ENCODE measurements around the gene C11orf91. TPM values are rescaled to one million over a fixed set of nuclear protein-coding genes. Genes with fewer than 3 reads are reported as not detected.
A peak's percentile ranks its signal among the peaks of the same experiment; 100 is the strongest.

Gene C11orf91
- total RNA-seq, 6 experiments from 2014 or later = not detected

DNA sequence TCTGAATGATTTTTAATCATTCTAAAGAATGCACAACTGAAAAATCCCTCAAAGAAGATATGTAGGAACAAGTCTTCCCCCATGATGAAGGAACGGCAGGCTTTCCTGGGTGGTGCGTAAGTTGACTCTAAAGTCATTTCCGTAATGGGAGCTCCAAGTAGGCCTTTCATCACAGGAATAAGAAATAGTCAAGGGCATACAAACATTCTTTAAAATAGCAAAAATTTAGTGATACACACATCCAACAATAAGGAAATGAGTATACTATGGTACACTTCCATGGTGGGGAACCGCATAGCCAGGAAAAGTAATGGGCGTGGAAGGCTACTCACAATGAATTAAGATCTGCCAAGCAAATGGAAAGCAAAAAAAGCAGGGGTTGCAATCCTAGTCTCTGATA, 24.9 kb upstream of the C11orf91 start:
- no peaks in the 10 kb centered on the region for H3K27me3 ChIP-seq
- H3K27ac ChIP-seq = peak overlapping the region in 1 of 3 donors; percentile 58
- ATAC-seq (no peak), DNase-seq (no peak)
- 73% methylated on average over 5 of the region's 5 CpGs for WGBS (ENCODE audit: insufficient coverage, low coverage, low lambda C conversion rate, missing lambda C conversion rate)
- peaks cover 0 to 11% (median 0%) of the 10 kb centered on the region in 4 donors for H3K4me1 ChIP-seq
- intact Hi-C loops (cut with DNase I) = no loop called here
- TF ChIP-seq, protein P1, sequence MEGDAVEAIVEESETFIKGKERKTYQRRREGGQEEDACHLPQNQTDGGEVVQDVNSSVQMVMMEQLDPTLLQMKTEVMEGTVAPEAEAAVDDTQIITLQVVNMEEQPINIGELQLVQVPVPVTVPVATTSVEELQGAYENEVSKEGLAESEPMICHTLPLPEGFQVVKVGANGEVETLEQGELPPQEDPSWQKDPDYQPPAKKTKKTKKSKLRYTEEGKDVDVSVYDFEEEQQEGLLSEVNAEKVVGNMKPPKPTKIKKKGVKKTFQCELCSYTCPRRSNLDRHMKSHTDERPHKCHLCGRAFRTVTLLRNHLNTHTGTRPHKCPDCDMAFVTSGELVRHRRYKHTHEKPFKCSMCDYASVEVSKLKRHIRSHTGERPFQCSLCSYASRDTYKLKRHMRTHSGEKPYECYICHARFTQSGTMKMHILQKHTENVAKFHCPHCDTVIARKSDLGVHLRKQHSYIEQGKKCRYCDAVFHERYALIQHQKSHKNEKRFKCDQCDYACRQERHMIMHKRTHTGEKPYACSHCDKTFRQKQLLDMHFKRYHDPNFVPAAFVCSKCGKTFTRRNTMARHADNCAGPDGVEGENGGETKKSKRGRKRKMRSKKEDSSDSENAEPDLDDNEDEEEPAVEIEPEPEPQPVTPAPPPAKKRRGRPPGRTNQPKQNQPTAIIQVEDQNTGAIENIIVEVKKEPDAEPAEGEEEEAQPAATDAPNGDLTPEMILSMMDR (IDR thresholded peaks at IDR 0.05) = no peak
- no peak for TF ChIP-seq POLR2A (IDR thresholded peaks at IDR 0.05)
- no peaks in the 10 kb centered on the region for H3K9me3 ChIP-seq
- H3K36me3 ChIP-seq = peaks cover 0 to 7% (median 0%) of the 10 kb centered on the region in 4 donors
- no peak overlapping the region for H3K4me3 ChIP-seq

DNA sequence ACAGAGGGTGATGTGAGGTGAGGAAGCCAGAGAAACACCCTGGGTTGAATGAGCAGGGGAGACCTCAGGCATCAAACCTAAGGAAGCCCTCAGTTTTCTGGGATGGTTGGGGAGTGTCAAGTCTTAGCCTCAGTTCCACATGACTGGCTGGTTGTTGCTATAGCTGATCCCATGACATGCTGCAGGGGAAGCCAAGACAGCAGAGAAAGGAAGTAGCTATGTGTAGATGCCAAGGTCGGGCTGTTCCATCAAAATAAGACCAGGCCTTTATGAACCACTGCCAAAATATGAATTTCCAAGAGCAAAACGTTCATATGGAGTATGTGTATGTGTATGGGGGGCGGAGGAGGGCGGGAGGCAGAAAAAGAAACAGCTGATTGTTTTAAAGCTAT, 24.0 kb upstream of the C11orf91 start:
- peaks cover 0 to 11% (median 0%) of the 10 kb centered on the region in 4 donors for H3K4me1 ChIP-seq

DNA sequence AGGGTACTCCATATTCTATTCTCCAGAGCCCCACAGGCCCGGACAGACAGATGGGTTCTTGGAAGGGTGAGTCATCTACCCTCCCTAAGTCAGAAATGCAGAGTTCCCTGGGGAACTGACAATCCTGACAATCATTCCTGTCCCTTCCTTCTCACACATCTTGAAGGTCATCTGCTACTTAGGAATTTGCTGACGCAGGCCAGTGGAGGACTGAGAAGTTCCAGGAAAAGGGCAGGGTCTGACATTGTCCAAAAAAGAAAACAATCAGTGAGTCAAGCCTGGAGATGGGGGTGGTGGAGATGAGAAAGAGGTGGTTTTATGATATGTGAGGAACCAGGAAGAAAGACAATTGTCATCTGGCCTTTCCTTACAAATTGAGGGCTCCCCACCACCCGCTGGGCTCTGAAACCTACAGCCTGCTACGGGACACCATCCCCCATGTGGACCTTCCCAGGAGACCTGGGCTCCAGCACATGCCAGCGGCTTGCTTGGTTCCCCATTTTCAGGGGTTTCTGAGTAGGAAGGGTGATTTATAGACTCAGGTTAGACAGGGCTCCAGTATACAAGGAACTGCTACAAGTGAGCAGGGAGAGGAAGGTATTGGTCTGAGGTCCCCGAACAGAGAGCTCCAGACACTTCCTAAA, 22.7 kb upstream of the C11orf91 start:
- peaks cover 0 to 11% (median 0%) of the 10 kb centered on the region in 4 donors for H3K4me1 ChIP-seq
- ATAC-seq (peak; percentile 46 to 73 (median 54)), DNase-seq (no peak)
- H3K27ac ChIP-seq = peak overlapping the region; percentile 47 to 71 (median 58)
- WGBS (ENCODE audit: insufficient coverage, low coverage, low lambda C conversion rate, missing lambda C conversion rate) = 67% methylated on average over 4 of the region's 6 CpGs
- H3K4me3 ChIP-seq = no peak overlapping the region
- no peaks in the 10 kb centered on the region for H3K9me3 ChIP-seq
- TF ChIP-seq POLR2A (IDR thresholded peaks at IDR 0.05) = no peak
- TF ChIP-seq, protein P1 (IDR thresholded peaks at IDR 0.05) = no peak
- no peaks in the 10 kb centered on the region for H3K27me3 ChIP-seq
- intact Hi-C loops (cut with DNase I) = no loop called here
- peaks cover 0 to 19% (median 0%) of the 10 kb centered on the region in 4 donors for H3K36me3 ChIP-seq

More for the DNA sequence above, 24.0 kb upstream of the C11orf91 start:
- intact Hi-C loops (cut with DNase I) = no loop called here
- ATAC-seq = peak; percentile 64 to 77 (median 72)
- H3K9me3 ChIP-seq = no peaks in the 10 kb centered on the region
- no peaks in the 10 kb centered on the region for H3K27me3 ChIP-seq
- peaks cover 0 to 16% (median 0%) of the 10 kb centered on the region in 4 donors for H3K36me3 ChIP-seq
- no peak overlapping the region for H3K4me3 ChIP-seq
- TF ChIP-seq, protein P1 (IDR thresholded peaks at IDR 0.05) = no peak
- no peak for TF ChIP-seq POLR2A (IDR thresholded peaks at IDR 0.05)
- WGBS (ENCODE audit: insufficient coverage, low coverage, low lambda C conversion rate, missing lambda C conversion rate) = 59% methylated on average over 4 of the region's 4 CpGs
- no peak for DNase-seq
- peak overlapping the region; percentile 47 to 71 (median 58) for H3K27ac ChIP-seq

DNA sequence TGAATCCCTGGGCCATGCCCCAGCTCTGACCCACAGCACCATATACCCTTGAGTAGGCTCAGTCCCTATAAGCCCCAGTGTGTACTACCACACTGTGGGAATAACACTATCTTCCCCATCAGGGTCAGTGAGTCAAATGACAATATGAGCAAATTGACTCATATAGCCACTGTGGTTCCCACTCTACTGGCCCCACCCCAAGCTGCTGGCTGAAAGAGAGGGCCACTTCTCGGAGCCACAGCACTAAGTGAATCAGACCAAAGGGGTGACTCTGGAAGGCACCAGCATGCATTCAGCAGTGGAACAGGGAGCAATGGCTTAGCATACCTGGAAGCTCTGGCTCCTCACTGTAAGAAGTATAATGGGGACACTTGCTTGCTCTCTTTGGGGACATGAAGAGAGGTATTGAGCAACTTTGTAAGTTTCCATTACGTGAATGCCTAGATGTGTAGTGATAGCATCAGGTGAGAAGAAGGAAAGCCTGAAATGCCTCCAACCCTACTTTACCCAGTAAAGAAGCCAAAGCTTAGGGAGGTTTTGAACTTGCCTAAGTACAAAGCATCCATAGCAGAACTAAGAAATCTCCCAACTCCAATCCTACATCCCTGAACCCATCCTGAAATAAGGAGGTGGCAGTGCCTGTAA, 22.1 kb upstream of the C11orf91 start:
- Histone ChIP-seq H3K4me3 (no peak overlapping the region), H3K36me3 (peaks cover 0 to 19% (median under 1%) of the 10 kb centered on the region in 4 donors), H3K9me3 (no peaks in the 10 kb centered on the region), H3K4me1 (peaks cover 0 to 11% (median 0%) of the 10 kb centered on the region in 4 donors), H3K27ac (peak overlapping the region; percentile 28 to 58 (median 47)), H3K27me3 (no peaks in the 10 kb centered on the region)
- peak in 3 of 4 donors; percentile 33 to 40 (median 35) for ATAC-seq
- DNase-seq = no peak
- intact Hi-C loops (cut with DNase I) = no loop called here
- TF ChIP-seq, protein P1 (IDR thresholded peaks at IDR 0.05) = no peak
- TF ChIP-seq POLR2A (IDR thresholded peaks at IDR 0.05) = no peak
- 78% methylated on average over 1 of the region's 2 CpGs for WGBS (ENCODE audit: insufficient coverage, low coverage, low lambda C conversion rate, missing lambda C conversion rate)

Measured in right lobe of liver (tissue), 6 donors.